ENCODE measurements around the gene HOXB13. TPM values are rescaled to one million over a fixed set of nuclear protein-coding genes. Genes with fewer than 3 reads are reported as not detected.
A peak's percentile ranks its signal among the peaks of the same experiment; 100 is the strongest.

The HOXB13 gene
- total RNA-seq, 2 donors from 2014 or later, result not detected

DNA sequence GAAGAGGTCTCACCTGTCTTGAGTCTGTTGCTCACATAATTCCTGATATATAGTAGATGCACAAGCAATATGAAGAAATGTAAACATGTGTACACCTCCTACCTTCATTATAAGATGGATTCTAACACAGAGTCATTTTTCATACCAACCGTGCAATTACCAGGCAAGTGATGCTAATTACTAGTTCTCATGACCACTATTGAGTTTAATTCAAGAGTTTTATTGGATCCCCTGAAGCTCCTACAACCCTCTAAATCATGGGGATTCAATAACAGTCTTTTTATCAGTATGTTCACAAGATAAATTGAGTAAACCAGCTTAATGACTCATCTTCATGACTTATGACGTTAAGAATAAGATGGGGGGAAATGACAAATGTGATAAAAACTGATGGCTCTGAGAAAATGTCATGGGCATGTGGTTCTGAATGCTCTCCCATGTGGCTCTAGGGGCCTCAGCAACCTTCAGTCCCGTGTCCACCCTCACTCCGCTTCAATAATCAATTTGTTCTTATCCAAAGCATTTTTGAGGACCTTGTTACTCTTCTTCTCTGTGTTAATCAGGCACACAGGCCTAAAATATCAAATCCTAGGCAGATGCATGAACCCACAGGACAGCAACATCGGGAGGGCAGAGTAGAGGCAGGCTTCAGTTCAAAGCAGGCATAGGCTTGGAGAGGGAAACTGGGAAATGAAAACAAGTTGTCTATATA lies 49.0 kb downstream of the HOXB13 start:
- no peaks in the 10 kb centered on the region for H3K36me3 Mint-ChIP-seq
- no peaks in the 10 kb centered on the region for H3K9me3 Mint-ChIP-seq
- peaks cover 0 to 3% of the 10 kb centered on the region in 2 donors for H3K4me1 Mint-ChIP-seq (ENCODE audit: low read depth in 2 of 2)
- DNase-seq (ENCODE audit: low spot score), result no peak
- peaks cover 11 to 35% of the 10 kb centered on the region in 2 donors for H3K27me3 Mint-ChIP-seq
- no peak for ATAC-seq
- no peak overlapping the region for H3K27ac Mint-ChIP-seq
- H3K4me3 Mint-ChIP-seq, result no peak overlapping the region

DNA sequence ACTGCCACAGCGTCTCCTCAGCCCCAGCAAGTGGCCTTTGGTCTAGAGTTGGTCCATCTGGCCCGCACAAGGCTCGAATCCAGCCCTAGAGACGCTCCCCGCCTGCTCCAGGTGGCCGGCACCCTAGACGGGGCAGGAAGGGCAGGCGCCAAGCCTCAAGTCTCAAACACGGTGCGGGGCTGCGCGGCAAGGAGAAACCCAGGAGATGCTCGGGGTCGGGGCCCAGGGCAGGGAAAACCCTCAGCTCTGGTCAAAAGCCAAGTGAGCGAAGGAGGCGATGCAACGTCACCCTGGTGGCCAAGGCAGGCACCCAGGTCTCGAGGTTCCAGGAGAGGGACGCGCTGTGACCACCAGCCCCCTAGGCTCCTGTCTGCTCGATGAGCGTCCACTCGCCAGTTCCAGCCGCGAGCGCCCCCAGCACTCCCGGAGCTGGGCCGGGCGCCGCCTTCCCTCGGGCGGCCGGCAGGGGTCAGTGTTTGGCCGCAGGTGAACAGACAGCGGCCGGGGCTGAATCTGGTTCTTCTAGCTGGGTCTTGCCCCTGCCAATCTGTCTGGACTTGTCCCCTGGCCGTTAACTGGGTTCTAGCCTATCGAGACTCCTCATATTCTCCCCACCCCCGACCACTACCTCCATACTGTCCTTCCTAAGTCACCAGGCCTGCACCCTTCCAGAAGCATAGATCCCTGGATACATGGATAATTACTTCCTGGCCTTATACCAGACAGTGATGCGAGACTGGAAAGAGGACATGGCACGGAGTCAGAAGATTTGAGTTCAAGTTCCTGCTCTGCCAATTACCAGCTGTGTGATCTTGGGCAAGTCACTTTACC lies 50.2 kb downstream of the HOXB13 start:
- Mint-ChIP-seq H3K27me3 (peaks cover 8 to 33% of the 10 kb centered on the region in 2 donors), H3K4me1 (ENCODE audit: low read depth in 2 of 2) (peaks cover 0 to 3% of the 10 kb centered on the region in 2 donors), H3K4me3 (no peak overlapping the region), H3K27ac (no peak overlapping the region), H3K36me3 (no peaks in the 10 kb centered on the region), H3K9me3 (no peaks in the 10 kb centered on the region)
- ATAC-seq (peak; percentile 88 to 89), DNase-seq (ENCODE audit: low spot score) (peak; percentile 65)

DNA sequence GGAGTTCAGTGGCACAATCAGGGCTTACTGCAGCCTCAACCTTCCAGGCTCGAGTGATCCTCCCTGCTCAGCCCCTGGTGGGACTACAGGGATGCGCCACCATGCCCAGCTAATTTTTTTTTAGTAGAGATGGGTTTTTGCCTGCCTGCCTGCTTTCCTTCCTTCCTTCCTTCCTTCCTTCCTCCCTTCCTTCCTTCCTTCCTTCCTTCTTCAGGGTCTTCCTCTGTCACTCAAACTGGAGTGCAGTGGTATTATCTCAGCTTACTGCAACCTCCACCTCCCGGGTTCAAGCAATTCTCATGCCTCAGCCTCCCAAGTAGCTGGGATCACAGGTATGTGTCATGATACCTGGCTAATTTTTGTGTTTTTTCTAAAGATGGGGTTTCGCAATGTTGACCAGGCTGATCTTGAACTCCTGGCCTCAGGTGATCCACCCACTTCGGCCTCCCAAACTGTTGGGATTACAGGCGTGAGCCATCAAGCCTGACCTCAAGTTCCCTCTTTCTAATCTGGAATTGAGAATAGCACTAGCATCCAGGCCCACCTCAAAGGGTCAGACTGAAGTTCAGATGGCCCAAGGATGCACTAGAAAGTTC lies 51.5 kb downstream of the HOXB13 start:
- Mint-ChIP-seq H3K9me3 (no peaks in the 10 kb centered on the region), H3K4me1 (ENCODE audit: low read depth in 2 of 2) (peaks cover 0 to 3% of the 10 kb centered on the region in 2 donors), H3K27ac (no peak overlapping the region), H3K27me3 (peaks cover 7 to 33% of the 10 kb centered on the region in 2 donors), H3K36me3 (no peaks in the 10 kb centered on the region), H3K4me3 (no peak overlapping the region)
- DNase-seq (ENCODE audit: low spot score) (no peak), ATAC-seq (no peak)

Other genes starting within 250 kb of the HOXB13 start
- gene HOXB1, start 197.7 kb downstream of the HOXB13 start, total RNA-seq, result not detected
- 10 to 100 TPM; 20.8 to 30.0 TPM for gene HOXB2, start 183.6 kb downstream of the HOXB13 start, total RNA-seq
- gene HOXB4, start 150.4 kb downstream of the HOXB13 start, total RNA-seq, result 1 to 10 TPM; 6.9 to 8.2 TPM
- 10 to 100 TPM in 1 of 2 donors, 1 to 10 TPM in 1; 9.0 to 15.4 TPM for gene HOXB3, start 138.5 kb downstream of the HOXB13 start, total RNA-seq
- gene HOXB5, start 135.0 kb downstream of the HOXB13 start, total RNA-seq, result under 1 TPM in 1 of 2 donors, not detected in 1; 0.70 TPM
- 1 to 10 TPM; 1.9 to 2.2 TPM for gene HOXB6, start 123.8 kb downstream of the HOXB13 start, total RNA-seq
- 1 to 10 TPM; 1.1 to 2.7 TPM for gene HOXB7, start 117.7 kb downstream of the HOXB13 start, total RNA-seq
- gene HOXB8, start 113.5 kb downstream of the HOXB13 start, total RNA-seq, result not detected
- gene HOXB9, start 102.4 kb downstream of the HOXB13 start, total RNA-seq, result 1 to 10 TPM in 1 of 2 donors, under 1 TPM in 1; 0.78 to 2.7 TPM
- not detected for gene PRAC1, start 6.2 kb downstream of the HOXB13 start, total RNA-seq
- gene PRAC2, start 5.6 kb downstream of the HOXB13 start, total RNA-seq, result not detected
- gene TTLL6, start 88.5 kb upstream of the HOXB13 start, total RNA-seq, result not detected
- 100 to 1,000 TPM; 118 to 166 TPM for gene CALCOCO2, start 102.3 kb upstream of the HOXB13 start, total RNA-seq
- 100 to 1,000 TPM in 1 of 2 donors, 10 to 100 TPM in 1; 66.5 to 102 TPM for gene ATP5MC1, start 164.0 kb upstream of the HOXB13 start, total RNA-seq
- 100 to 1,000 TPM; 109 to 130 TPM for gene UBE2Z, start 179.7 kb upstream of the HOXB13 start, total RNA-seq
- gene SNF8, start 216.1 kb upstream of the HOXB13 start, total RNA-seq, result 100 to 1,000 TPM; 116 to 148 TPM
- not detected for gene GIP, start 239.8 kb upstream of the HOXB13 start, total RNA-seq

All from natural killer cell treated with Interleukin-12 subunit alpha and Interleukin-12 subunit beta and Interleukin-15 and Interleukin-18, amount 100 ng/mL, for 72 hours (primary cell).